ENCODE data around the gene GHSR. TPM values are rescaled to one million over a fixed set of nuclear protein-coding genes. Genes with fewer than 3 reads are reported as not detected.

Gene GHSR
- total and polyA plus RNA-seq, 2 of the 8 experiments (the other 6 are each of a cell fraction or from before 2014, with no cell fraction given), result not detected

- H3K14ac ChIP-seq (ENCODE audit: insufficient read length), result no peak overlapping the region
- H3K27me3 ChIP-seq (replicated peaks in 1 of 4; ENCODE audit: control insufficient read depth in 3 of 4, extremely low read depth in 1 of 4, insufficient read depth in 3 of 4, low read length in 3 of 4), result no peaks in the 10 kb centered on the region
- no peak overlapping the region for H3K23ac ChIP-seq (ENCODE audit: insufficient read length)
- no peak overlapping the region for H4K5ac ChIP-seq (ENCODE audit: insufficient read length, low read depth, low read length)
- no peaks in the 10 kb centered on the region for H4K20me1 ChIP-seq (replicated peaks in 1 of 2; ENCODE audit: control insufficient read depth in 1 of 2, insufficient read depth in 2 of 2, low read length in 2 of 2)
- no peak overlapping the region for H2BK15ac ChIP-seq (ENCODE audit: low read length)
- no peak for TF ChIP-seq SP4 (IDR thresholded peaks at IDR 0.05; ENCODE audit: low read length)
- TF ChIP-seq BACH1 (IDR thresholded peaks at IDR 0.05; ENCODE audit: low read length), result no peak
- no peak for TF ChIP-seq RNF2 (IDR thresholded peaks at IDR 0.05; ENCODE audit: borderline replicate concordance, low read depth, low read length, missing control alignments, poor library complexity, severe bottlenecking)
- TF ChIP-seq CHD2 (IDR thresholded peaks at IDR 0.05; ENCODE audit: low read length), result no peak
- TF ChIP-seq TBP (IDR thresholded peaks at IDR 0.05; ENCODE audit: low read depth, low read length), result no peak
- TF ChIP-seq YY1 (IDR thresholded peaks at IDR 0.05; ENCODE audit: low read depth, low read length), result no peak
- TF ChIP-seq RXRA (IDR thresholded peaks at IDR 0.05; ENCODE audit: insufficient read depth, low read depth, low read length), result no peak
- ChIA-PET CTCF (ENCODE audit: partially characterized antibody) (no interaction called here), POLR2A (ENCODE audit: partially characterized antibody) (no interaction called here)
- no peak overlapping the region for H3K9ac ChIP-seq (replicated peaks in 1 of 4; ENCODE audit: extremely low read depth in 1 of 4, low read depth in 3 of 4, low read length in 3 of 4)
- peaks cover 0 to 3% (median 1%) of the 10 kb centered on the region in 4 experiments; a peak in 2 of 7 replicates for H3K4me1 ChIP-seq (replicated peaks in 1 of 4; ENCODE audit: control insufficient read depth in 3 of 4, insufficient read depth in 4 of 4, low read length in 3 of 4)
- H3K18ac ChIP-seq (ENCODE audit: extremely low read depth, low read length), result no peak overlapping the region
- peaks cover 0 to 9% (median 1%) of the 10 kb centered on the region in 4 experiments; a peak in 2 of 8 replicates for H3K36me3 ChIP-seq (ENCODE audit: control insufficient read depth in 2 of 4, insufficient read depth in 4 of 4, low read length in 3 of 4)
- H3K4ac ChIP-seq (replicated peaks; ENCODE audit: insufficient read length, low read depth, low read length), result no peak overlapping the region
- no peaks in the 10 kb centered on the region for H3K79me2 ChIP-seq (ENCODE audit: control insufficient read depth in 1 of 2, insufficient read depth in 2 of 2, low read length in 2 of 2)
- H3K4me3 ChIP-seq (ENCODE audit: extremely low read depth in 1 of 4, insufficient read depth in 2 of 4, low read depth in 3 of 4, low read length in 4 of 4), result no peak overlapping the region
- no peak overlapping the region for H3K27ac ChIP-seq (ENCODE audit: low read depth, low read length)
- H3K4me2 ChIP-seq (ENCODE audit: insufficient read depth in 1 of 2, low read depth in 2 of 2, low read length in 2 of 2), result no peak overlapping the region
- no peaks in the 10 kb centered on the region for H3K79me1 ChIP-seq (ENCODE audit: low read depth, low read length)
- FAIRE-seq (no peak), DNase-seq (ENCODE audit: low read depth in 1 of 2, low spot score in 2 of 2) (no peak)
- no peak overlapping the region for H3K56ac ChIP-seq (replicated peaks; ENCODE audit: insufficient read length, low read depth, low read length)
- no peak overlapping the region for H4K91ac ChIP-seq (replicated peaks; ENCODE audit: insufficient read length, low read length)
- no peak overlapping the region for H2BK12ac ChIP-seq (ENCODE audit: low read depth, low read length)
- 89% methylated on average over 7 of the region's 7 CpGs; no CpG with 5 or more reads in 1 of the 2 experiments for WGBS, 2 experiments (ENCODE audit: extremely low coverage in 1 of 2, insufficient coverage in 1 of 2, insufficient read length in 1 of 2, insufficient replicate concordance in 2 of 2, low coverage in 1 of 2, low lambda C conversion rate in 2 of 2, missing lambda C conversion rate in 1 of 2)
- H2AFZ ChIP-seq (ENCODE audit: low read length), result no peak overlapping the region
- no peak overlapping the region for H2BK20ac ChIP-seq (ENCODE audit: low read length)
- no peak overlapping the region for H2BK120ac ChIP-seq (replicated peaks; ENCODE audit: low read depth, low read length)
- H2AK5ac ChIP-seq (ENCODE audit: low read depth, low read length), result no peak overlapping the region
- 0 out of 4 replicates have a peak, but pooled peaks cover 0 to 3% of the 10 kb centered on the region in 2 experiments for H3K9me3 ChIP-seq (ENCODE audit: insufficient read depth in 2 of 2, low read depth in 1 of 2, low read length in 1 of 2)
- no peak overlapping the region for H4K8ac ChIP-seq (ENCODE audit: extremely low read depth, insufficient read depth, low read length)
- no peak overlapping the region for H2BK5ac ChIP-seq (ENCODE audit: low read depth, low read length)
- no peaks in the 10 kb centered on the region for H3K23me2 ChIP-seq (ENCODE audit: low read depth, low read length)
Measured at GRCh38 chr3:172396400-172396799, 51.9 kb downstream of the GHSR start.

Data from H1 (cell line).